Ammon's horn (tissue), 1 donor: ENCODE measurements around the gene IPP.
A peak's percentile ranks its signal among the peaks of the same experiment; 100 is the strongest.
"Not testable (repeated sequence)": the region's sequence is repeated elsewhere in the genome, so short reads cannot be mapped to it uniquely, and the experiment has no call there.

ENCODE experiments used
- DNase-seq: peaks from one replicate; pipeline ENCODE4 v3.0.0-alpha.2; 2016; ENCODE audit warnings: low spot score

The IPP gene

DNA sequence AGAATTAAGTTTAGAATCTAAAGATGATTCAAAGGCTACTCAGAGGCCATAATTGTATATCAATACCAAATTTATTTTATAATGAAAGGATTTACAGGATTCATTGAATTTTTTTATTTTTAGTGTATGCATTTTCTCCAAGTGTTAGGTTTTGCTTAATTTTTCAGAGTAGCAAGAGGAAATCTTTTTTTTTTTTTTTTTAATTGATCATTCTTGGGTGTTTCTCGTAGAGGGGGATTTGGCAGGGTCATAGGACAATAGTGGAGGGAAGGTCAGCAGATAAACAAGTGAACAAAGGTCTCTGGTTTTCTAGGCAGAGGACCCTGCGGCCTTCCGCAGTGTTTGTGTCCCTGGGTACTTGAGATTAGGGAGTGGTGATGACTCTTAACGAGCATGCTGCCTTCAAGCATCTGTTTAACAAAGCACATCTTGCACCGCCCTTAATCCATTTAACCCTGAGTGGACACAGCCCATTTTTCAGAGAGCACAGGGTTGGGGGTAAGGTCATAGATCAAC lies 10.8 kb downstream of the IPP start:
- not testable (repeated sequence) for DNase-seq

DNA sequence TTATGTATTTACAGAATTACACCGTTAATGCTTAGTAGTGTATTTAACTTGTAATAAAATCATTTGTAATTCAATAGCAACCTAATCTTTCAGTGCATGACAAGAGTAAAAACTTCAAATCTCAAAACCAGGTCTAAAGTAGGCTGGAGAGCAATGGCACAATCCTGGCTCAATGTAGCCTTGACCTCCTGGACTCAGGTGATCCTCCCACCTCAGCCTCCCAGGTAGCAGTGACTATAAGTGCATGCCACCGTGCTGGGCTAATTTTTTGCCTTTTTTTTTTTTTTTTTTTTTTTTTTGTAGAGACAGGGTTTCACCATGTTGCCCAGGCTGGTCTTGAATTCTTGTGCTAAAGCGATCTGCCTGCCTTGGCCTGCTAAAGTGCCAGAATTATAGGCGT lies 11.3 kb downstream of the IPP start:
- no peak for DNase-seq

DNA sequence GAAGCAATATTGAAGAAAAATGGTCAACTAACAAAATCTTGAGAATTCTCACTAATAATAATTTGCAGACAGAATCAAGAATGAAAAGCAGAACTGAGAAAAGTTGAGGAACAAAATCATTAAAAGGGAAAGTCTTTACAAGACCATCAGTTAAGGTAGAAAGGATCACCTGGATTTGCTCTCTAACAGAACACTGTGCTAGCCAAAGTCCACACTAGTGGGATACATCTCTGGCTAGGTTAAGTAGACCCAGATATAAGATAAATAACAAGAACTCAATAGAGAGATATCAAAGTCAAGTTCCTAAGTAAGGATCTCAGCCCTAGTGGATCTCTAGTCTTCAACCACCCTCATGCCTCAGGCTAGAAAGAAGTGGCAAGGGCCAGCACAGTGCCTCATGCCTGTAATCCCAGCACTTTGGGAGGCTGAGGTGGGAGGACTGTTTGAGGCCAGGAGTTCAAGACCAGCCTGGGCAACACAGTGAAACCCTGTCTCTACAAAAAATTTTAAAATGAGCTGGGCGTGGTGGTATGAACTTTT lies 19.6 kb downstream of the IPP start:
- DNase-seq: no peak

DNA sequence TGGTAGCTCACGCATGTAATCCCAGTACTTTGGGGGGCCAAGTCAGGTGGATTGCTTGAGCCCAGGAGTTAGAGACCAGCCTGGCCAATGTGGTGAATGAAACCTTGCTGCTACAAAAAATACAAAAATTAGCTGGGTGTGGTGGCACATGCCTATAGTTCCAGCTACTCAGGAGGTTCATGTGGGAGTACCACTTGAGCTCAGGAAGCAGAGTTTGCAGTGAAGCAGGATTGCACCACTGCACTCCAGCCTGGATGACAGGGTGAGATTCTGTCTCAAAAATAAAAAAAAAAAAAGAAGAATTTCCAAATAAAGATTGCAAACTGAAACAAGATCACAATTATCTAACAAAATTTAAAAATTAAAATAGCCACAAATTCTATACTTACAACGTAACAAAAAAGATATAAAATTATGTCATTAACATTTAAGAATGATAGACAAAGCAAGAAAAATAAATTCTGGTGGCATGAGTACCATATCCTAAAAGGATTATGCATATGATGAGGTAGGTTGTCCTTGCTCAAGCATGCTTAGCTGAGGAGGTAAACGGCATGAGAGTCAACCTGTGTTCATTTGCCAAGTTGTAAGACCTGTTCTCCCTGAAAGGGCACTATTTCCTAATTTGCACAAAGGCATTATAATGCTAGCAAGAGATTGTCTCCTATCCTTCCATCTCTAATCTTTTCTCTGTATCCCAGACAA lies 20.2 kb downstream of the IPP start:
- DNase-seq: no peak

DNA sequence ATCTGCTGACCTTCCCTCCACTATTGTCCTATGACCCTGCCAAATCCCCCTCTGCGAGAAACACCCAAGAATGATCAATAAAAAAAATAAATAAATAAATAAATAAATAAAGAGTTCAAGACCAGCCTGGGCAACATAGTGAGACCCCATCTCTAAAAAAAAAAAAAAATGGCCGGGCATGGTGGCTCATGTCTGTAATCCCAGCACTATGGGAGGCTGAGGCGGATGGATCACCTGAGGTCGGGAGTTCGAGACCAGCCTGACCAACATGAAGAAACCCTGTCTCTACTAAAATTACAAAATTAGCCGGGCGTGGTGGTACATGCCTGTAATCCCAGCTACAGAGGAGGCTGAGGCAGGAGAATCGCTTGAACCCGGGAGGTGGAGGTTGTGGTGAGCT lies 24.4 kb downstream of the IPP start:
- not testable (repeated sequence) for DNase-seq

GRCh38 chr1:45723248-45723930 lies 27.1 kb downstream of the IPP start:
- no peak for DNase-seq

- DNase-seq: no peak
Measured at GRCh38 chr1:45722809-45723208, 27.6 kb downstream of the IPP start.

DNA sequence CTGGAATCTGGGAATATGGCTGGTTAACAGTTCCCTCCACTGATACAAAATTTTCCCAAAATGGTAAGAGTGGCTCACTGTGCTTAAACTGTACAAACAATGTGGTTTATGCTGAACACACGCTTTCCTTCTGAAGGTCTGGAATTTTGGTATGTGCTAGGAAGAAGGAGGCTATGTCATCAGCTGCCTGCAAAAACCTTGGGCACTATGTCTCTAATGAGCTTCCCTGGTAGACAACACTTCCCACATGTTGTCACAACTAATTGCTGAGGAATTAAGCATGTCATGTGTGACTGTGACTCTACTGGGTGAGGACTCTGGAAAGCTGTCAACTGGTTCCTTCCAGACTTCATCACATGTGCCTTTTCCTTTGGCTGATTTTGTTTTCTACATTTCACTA lies 29.2 kb downstream of the IPP start:
- DNase-seq: no peak

DNA sequence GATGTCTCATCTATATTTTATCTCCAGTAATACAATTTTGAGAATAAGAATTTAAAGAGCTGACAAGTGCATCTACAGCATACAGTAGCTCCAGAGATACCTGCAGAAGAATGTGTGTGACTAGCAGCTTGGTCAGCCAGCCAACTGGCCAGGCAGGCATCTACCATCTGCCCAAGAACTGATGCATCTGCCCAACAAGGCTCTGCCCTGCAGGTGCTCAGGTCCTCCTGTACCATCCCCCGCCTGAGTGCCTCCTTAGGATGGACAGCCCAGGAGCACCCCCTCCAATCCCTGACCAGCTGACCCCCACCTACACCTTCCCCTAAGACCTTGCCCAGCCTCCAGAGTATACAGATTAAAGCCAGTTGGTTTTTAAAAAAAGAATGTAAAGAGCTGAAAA lies 32.2 kb downstream of the IPP start:
- DNase-seq: no peak

- not testable (repeated sequence) for DNase-seq
Measured at GRCh38 chr1:45717386-45717785, 33.1 kb downstream of the IPP start.

DNA sequence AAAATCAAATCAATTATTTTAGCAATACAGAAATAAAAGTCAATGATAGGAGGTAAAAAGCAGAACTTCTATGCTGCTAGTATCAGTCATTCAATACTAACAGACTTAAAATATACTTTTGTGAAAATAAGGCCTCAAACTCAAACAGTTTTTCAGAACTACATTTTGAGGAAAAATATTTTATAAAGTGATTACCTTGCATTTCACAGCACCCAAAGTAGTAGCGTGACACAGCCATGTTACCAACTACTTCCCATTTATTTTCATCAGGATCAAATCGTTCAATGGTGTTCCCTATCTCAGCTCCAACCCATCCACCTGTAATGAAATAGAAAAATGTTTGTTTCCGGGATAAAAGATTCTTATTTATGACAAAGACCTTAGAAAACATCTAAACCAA lies 33.8 kb downstream of the IPP start:
- no peak for DNase-seq

- DNase-seq: no peak
Measured at GRCh38 chr1:45713711-45714110, 36.7 kb downstream of the IPP start.

DNA sequence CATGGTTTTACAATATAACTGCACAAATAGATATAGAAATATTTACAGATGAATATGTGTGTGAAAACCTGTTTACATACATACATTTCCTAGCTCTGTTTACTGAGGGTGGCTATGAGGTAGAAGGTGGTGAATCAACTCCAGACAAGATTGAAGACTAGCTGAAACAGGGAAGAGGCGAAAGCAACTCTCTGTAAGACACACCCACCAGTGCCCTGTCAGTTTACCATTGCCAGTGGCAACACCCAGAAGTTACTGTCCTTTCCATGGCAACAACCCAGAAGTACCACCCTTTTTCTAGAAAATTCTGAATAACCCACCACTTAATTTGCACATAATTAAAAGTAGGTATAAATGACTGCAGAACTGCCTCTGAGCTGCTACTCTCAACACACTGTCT lies 45.8 kb downstream of the IPP start:
- DNase-seq: no peak

- DNase-seq: no peak
Measured at GRCh38 chr1:45694823-45695222, 55.6 kb downstream of the IPP start.

DNA sequence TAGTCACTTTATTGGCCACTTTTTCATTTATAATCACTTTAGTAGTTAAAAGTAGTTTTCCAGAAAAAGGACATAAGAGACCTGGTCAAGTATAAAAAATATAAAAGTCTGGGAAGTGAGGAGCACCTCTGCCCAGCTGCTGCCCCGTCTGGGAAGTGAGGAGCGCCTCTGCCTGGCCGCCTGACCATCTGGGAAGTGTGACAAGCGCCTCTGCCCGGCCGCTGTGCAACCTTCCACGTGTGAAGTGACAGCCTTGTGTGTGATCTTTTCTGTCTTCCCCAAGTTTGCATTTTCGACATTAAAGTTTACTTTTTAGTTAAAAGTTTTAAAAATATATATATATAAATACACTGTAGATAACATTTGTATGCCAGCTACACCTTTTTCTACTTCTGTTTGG lies 56.6 kb downstream of the IPP start:
- DNase-seq: not testable (repeated sequence)

DNA sequence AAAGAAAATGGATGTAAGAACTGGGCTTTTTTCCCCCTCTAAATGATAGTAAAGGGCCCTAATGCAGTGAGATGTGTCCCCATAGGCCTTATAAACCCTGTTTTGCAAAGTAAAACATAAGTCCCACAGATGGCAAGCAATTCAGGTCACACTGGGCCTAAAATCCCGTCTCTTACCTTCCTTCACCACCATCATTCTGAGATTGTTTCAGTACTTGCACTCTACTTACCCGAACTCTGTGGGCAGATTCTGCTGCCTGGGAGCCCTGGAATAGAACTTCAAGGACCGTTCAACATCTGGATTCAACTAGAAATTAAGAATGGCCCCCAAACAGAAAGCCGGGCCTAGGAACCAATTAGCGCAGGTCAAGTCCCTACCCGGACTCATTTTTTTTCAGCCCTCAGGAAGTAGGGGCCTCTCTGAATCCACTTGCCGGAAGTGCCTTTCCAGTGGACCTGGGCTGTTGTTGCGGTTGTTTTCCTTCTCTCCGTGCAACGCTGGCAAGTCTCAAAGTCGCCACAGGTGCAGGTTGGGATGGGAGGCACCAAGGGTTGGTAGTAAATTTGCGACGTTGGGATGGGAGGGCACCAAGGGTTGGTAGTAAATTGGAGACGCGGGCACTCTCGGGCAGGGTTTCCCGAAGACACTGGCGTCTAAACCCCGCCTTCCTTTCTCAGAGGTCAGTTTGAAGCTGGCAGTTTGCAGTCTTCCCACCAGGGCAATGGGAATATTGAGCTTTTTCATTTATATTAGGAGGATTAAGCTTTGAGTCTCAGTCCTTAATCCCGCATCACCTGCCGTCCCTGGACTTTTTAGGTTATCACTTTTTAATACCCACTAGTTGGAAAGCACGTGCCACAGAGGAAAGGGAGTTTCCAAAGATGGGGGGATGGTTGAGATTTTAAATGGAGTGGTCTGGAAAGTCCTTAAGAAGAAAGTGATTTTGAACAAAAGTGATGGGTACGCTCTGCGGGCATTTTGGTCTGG lies 62.4 kb downstream of the IPP start, which contains the start of gene TMEM69:
TMEM69 (plus strand) TSS at position 428 of the 987 bp plus-strand sequence. CDS start 2,888 bp downstream, outside the sequence.
- peak; percentile 77 for DNase-seq

DNA sequence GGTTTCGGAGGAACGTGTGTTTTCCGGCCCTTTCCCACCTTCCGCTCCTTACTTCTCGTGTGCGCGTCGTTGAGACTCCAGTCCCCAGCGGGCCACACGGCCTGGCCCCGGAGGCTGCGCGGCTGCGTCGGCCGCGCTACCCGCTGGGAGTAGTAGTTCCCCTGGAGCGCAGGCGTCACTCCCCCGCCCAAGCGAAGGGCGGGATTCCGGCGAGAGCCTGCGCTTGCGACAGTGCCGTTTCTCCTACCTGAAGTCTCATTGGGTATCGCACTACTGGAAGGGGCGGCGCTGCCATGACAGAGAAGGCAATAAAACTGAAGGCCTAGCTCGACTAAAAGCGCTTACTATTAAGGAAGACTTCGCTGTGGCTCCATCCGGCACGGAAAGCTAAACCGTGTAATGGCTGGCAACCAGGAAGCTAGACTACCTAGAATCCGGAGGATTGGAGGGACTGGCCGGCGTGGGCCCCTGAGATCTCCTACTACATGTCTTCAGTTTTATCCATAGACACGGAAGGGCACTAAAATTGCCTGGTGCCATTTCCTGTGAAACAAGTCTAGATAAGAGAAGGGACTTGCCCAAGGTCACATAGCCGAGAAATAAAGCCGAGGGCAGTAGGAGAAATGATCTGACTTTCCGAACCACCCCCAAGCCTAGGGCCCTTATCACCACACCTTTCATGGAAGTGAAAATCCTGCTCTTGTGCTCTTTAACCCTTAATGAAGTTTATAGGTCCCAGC lies 63.3 kb downstream of the IPP start:
- peak; percentile 99 for DNase-seq

- peak; percentile 99 for DNase-seq
Measured at GRCh38 chr1:45686288-45687013, 64.0 kb downstream of the IPP start, which contains the start of gene GPBP1L1. Gene GPBP1L1, minus strand, starts transcription at chr1:45686533. Its CDS starts 27,446 bp downstream, at chr1:45659087.

GRCh38 chr1:45686015-45686287 lies 64.5 kb downstream of the IPP start:
- no peak for DNase-seq

- DNase-seq: peak; percentile 8
Measured at GRCh38 chr1:45685308-45686014, 65.0 kb downstream of the IPP start.
